Measurements from ENCODE around the gene EHBP1.

EHBP1 gene

GRCh38 chr2:63051795-63052333 is 346.4 kb downstream of the EHBP1 start:
- ChIA-PET POLR2A (no interaction called here), CTCF (no interaction called here)

GRCh38 chr2:63052411-63053080 is 347.0 kb downstream of the EHBP1 start:
- DNase-seq (ENCODE audit: low read depth, low spot score): no peak
- ChIA-PET POLR2A (no interaction called here), CTCF (no interaction called here)
- no peak for TF ChIP-seq CTCF (IDR thresholded peaks at IDR 0.05; ENCODE audit: insufficient read depth, low read length, missing control alignments)
- H3K4me3 ChIP-seq (ENCODE audit: low read depth, low read length): no peak overlapping the region

More at GRCh38 chr2:63051795-63052333, 346.4 kb downstream of the EHBP1 start:
- no peak overlapping the region for H3K4me3 ChIP-seq (ENCODE audit: low read depth, low read length)
- TF ChIP-seq CTCF (IDR thresholded peaks at IDR 0.05; ENCODE audit: insufficient read depth, low read length, missing control alignments): no peak
- no peak for DNase-seq (ENCODE audit: low read depth, low spot score)

GRCh38 chr2:63053081-63053888 is 347.8 kb downstream of the EHBP1 start:
- TF ChIP-seq CTCF (IDR thresholded peaks at IDR 0.05; ENCODE audit: insufficient read depth, low read length, missing control alignments): no peak
- H3K4me3 ChIP-seq (ENCODE audit: low read depth, low read length): no peak overlapping the region
- DNase-seq (ENCODE audit: low read depth, low spot score): no peak
- ChIA-PET POLR2A (no interaction called here), CTCF (no interaction called here)

GRCh38 chr2:63053889-63054602 is 348.5 kb downstream of the EHBP1 start:
- no peak overlapping the region for H3K4me3 ChIP-seq (ENCODE audit: low read depth, low read length)
- DNase-seq (ENCODE audit: low read depth, low spot score): no peak
- ChIA-PET CTCF (interaction anchor here (1.2 kb wide), 1 partner anchor 434 kb away, joined by 3 read pairs; no protein-coding TSS in a partner anchor), POLR2A (no interaction called here)
- peak; percentile 27 for TF ChIP-seq CTCF (IDR thresholded peaks at IDR 0.05; ENCODE audit: insufficient read depth, low read length, missing control alignments)

- CTCF ChIA-PET: interaction anchor here (0.9 to 1.2 kb wide), 2 partner anchors 26 to 433 kb away, joined by 3 read pairs; no protein-coding TSS in a partner anchor
- POLR2A ChIA-PET: no interaction called here
- no peak for TF ChIP-seq CTCF (IDR thresholded peaks at IDR 0.05; ENCODE audit: insufficient read depth, low read length, missing control alignments)
- no peak for DNase-seq (ENCODE audit: low read depth, low spot score)
- no peak overlapping the region for H3K4me3 ChIP-seq (ENCODE audit: low read depth, low read length)
Measured at GRCh38 chr2:63054841-63055225, 349.3 kb downstream of the EHBP1 start.

All from AG04449 (cell line).